Spleen (tissue), 11 donors: ENCODE data around the gene NOTO. TPM values are rescaled to one million over a fixed set of nuclear protein-coding genes. Genes with fewer than 3 reads are reported as not detected.

ENCODE experiments used
- DNase-seq: peaks from one replicate; pipeline ENCODE4 v3.0.0-alpha.2; 2020
- H3K27ac ChIP-seq, 8 donors: fragments of 200-600 bp; sonication (generic) in 7 of 8; 1 replicate in 4 of 8; 2 replicates in 4 of 8; pipeline versions ENCODE4 v1.5.0 to v1.8.0; 2016 to 2021; ENCODE audit warnings: inconsistent platforms in 4 of 8, mild to moderate bottlenecking in 4 of 8, moderate library complexity in 1 of 8
- H3K27me3 ChIP-seq, 7 donors: fragments of 200-600 bp; sonication (generic) in 6 of 7; replicated peaks in 1 of 7; 1 replicate in 4 of 7; 2 replicates in 3 of 7; pipeline versions ENCODE4 v1.5.0 to v1.8.0; 2016 to 2021; ENCODE audit warnings: inconsistent platforms in 3 of 7, mild to moderate bottlenecking in 1 of 7
- H3K36me3 ChIP-seq, 6 donors: fragments of 200-600 bp; sonication (generic) in 5 of 6; 1 replicate in 4 of 6; 2 replicates in 2 of 6; pipeline versions ENCODE4 v1.5.0 to v1.8.0; 2016 to 2021; ENCODE audit warnings: inconsistent platforms in 2 of 6
- H3K4me1 ChIP-seq, 6 donors: fragments of 200-600 bp; sonication (generic) in 5 of 6; 1 replicate in 3 of 6; 2 replicates in 3 of 6; pipeline versions ENCODE4 v1.5.0 to v1.8.0; 2016 to 2021; ENCODE audit warnings: inconsistent platforms in 3 of 6
- H3K4me3 ChIP-seq, 8 donors: fragments of 200-600 bp; sonication (generic) in 7 of 8; 1 replicate in 4 of 8; 2 replicates in 4 of 8; pipeline versions ENCODE4 v1.5.0 to v1.8.0; 2016 to 2021; ENCODE audit warnings: inconsistent platforms in 4 of 8, mild to moderate bottlenecking in 4 of 8, moderate library complexity in 2 of 8
- H3K9me3 ChIP-seq, 8 donors: fragments of 200-600 bp; sonication (generic) in 7 of 8; 1 replicate in 4 of 8; 2 replicates in 4 of 8; pipeline versions ENCODE4 v1.5.0 to v1.8.0; 2016 to 2021; ENCODE audit warnings: inconsistent platforms in 4 of 8
- CTCF ChIP-seq, 11 experiments: fragments of 200-600 bp in 7 of 11; fragments of 450-650 bp in 4 of 11; sonication (generic) in 4 of 11; IDR thresholded peaks in 8 of 11; conservative IDR thresholded peaks in 3 of 11; 1 replicate in 7 of 11; 2 replicates in 4 of 11; pipeline versions ENCODE4 v1.4.0 to v1.8.0; 2016 to 2021; ENCODE audit warnings: antibody characterized with exemption in 11 of 11, inconsistent platforms in 4 of 11, mild to moderate bottlenecking in 1 of 11
- POLR2A ChIP-seq, 3 donors: fragments of 450-650 bp; IDR thresholded peaks; one replicate each; pipeline ENCODE4 v1.5.1; 2017; ENCODE audit warnings: antibody characterized with exemption in 3 of 3, mild to moderate bottlenecking in 1 of 3
- POLR2AphosphoS5 ChIP-seq, 3 donors: sonication (generic); formaldehyde crosslinking; IDR thresholded peaks; one replicate each; pipeline ENCODE4 v1.5.1; 2017; ENCODE audit warnings: antibody characterized with exemption in 3 of 3
- WGBS, 5 donors: extraction: QIAGEN DNeasy Blood & Tissue Kit in 3 of 5; methylation state at CpG; one replicate each; pipeline versions ENCODE4 v1.1.5 to v1.1.7; 2013 to 2018; 5-methylcytosine and 5-hydroxymethylcytosine counted together
- intact Hi-C: fragments of 100-400 bp; cut with DNase I; formaldehyde crosslinking; loops from one replicate; pipeline ENCODE4 v1.15.0; 2023; ENCODE audit warnings: low total_unique reads
- polyA plus RNA-seq, 3 donors: library from polyadenylated mRNA; stranded (reverse); fragments of 200-250 nt; gene quantifications; one replicate each; pipeline ENCODE4 v1.2.1, GENCODE V29; 2013
- total RNA-seq, 7 donors: library from RNA; depleted of rRNA in 3 of 7; stranded (reverse); fragments of >200 nt in 3 of 7; fragmentation: NEBNext Ultra II Directional in 4 of 7; extraction: Animal tissue kit (Norgen Biotek cat#: 25700) in 4 of 7; gene quantifications; one replicate each; pipeline versions ENCODE4 v1.1.0 to v1.2.1, GENCODE V29; 2016 to 2021
- donor health status: healthy with polysubstance abuse.
- donor health status: DM: no; HTN: no; CAD: no; lungs with moderate emphysema.
- donor health status: DM: no; HTN: no; CAD: no.
- donor health status: Bipolar disorder and iron deficiency.
- donor health status: healthy.
- donor health status: DM: no; HTN: no; CAD: no.
- donor health status: DM: yes; HTN: yes; CAD: no.

Gene NOTO
- total and polyA plus RNA-seq, 10 donors = not detected

GRCh38 chr2:73256618-73256922 lies 54.2 kb downstream of the NOTO start:
- Histone ChIP-seq H3K36me3 (peaks cover 0 to 72% (median 37%) of the 10 kb centered on the region in 6 donors), H3K4me1 (peaks cover 0 to 6% (median 0%) of the 10 kb centered on the region in 6 donors), H3K4me3 (no peak overlapping the region), H3K9me3 (no peaks in the 10 kb centered on the region), H3K27me3 (no peaks in the 10 kb centered on the region), H3K27ac (no peak overlapping the region)
- WGBS, 5 donors = 31 to 100% (median 74%) methylated on average over 1 of the region's 1 CpG
- no peak for TF ChIP-seq POLR2AphosphoS5 (IDR thresholded peaks at IDR 0.05)
- no peak for TF ChIP-seq POLR2A (IDR thresholded peaks at IDR 0.05)
- no peak for TF ChIP-seq CTCF (IDR thresholded peaks at IDR 0.05 in 8 of 11, conservative IDR thresholded peaks at IDR 0.05 in 3 of 11)
- DNase-seq = no peak
- intact Hi-C loops = no loop called here

- Histone ChIP-seq H3K9me3 (no peaks in the 10 kb centered on the region), H3K36me3 (peaks cover 0 to 68% (median 33%) of the 10 kb centered on the region in 6 donors), H3K4me1 (peaks cover 0 to 6% (median 0%) of the 10 kb centered on the region in 6 donors), H3K27ac (no peak overlapping the region), H3K27me3 (no peaks in the 10 kb centered on the region), H3K4me3 (no peak overlapping the region)
- intact Hi-C loops = no loop called here
- TF ChIP-seq CTCF (IDR thresholded peaks at IDR 0.05 in 8 of 11, conservative IDR thresholded peaks at IDR 0.05 in 3 of 11) (no peak), POLR2AphosphoS5 (IDR thresholded peaks at IDR 0.05) (no peak), POLR2A (IDR thresholded peaks at IDR 0.05) (no peak)
- DNase-seq = no peak
- 87 to 100% (median 95%) methylated on average over 2 of the region's 2 CpGs for WGBS, 5 donors
Measured at GRCh38 chr2:73257021-73257420, 54.6 kb downstream of the NOTO start.

GRCh38 chr2:73257425-73258125 lies 55.2 kb downstream of the NOTO start:
- peaks cover 0 to 6% (median 0%) of the 10 kb centered on the region in 6 donors for H3K4me1 ChIP-seq
- DNase-seq = no peak
- intact Hi-C loops = no loop called here
- H3K4me3 ChIP-seq = no peak overlapping the region
- no peak overlapping the region for H3K27ac ChIP-seq
- H3K36me3 ChIP-seq = peaks cover 0 to 68% (median 27%) of the 10 kb centered on the region in 6 donors
- no peaks in the 10 kb centered on the region for H3K9me3 ChIP-seq
- H3K27me3 ChIP-seq = no peaks in the 10 kb centered on the region
- 51 to 64% (median 55%) methylated on average over 10 of the region's 10 CpGs for WGBS, 5 donors
- TF ChIP-seq POLR2A (IDR thresholded peaks at IDR 0.05) = no peak
- no peak for TF ChIP-seq CTCF (IDR thresholded peaks at IDR 0.05 in 8 of 11, conservative IDR thresholded peaks at IDR 0.05 in 3 of 11)
- peak in 2 of 3 donors; percentile 12 to 15 for TF ChIP-seq POLR2AphosphoS5 (IDR thresholded peaks at IDR 0.05)

DNA sequence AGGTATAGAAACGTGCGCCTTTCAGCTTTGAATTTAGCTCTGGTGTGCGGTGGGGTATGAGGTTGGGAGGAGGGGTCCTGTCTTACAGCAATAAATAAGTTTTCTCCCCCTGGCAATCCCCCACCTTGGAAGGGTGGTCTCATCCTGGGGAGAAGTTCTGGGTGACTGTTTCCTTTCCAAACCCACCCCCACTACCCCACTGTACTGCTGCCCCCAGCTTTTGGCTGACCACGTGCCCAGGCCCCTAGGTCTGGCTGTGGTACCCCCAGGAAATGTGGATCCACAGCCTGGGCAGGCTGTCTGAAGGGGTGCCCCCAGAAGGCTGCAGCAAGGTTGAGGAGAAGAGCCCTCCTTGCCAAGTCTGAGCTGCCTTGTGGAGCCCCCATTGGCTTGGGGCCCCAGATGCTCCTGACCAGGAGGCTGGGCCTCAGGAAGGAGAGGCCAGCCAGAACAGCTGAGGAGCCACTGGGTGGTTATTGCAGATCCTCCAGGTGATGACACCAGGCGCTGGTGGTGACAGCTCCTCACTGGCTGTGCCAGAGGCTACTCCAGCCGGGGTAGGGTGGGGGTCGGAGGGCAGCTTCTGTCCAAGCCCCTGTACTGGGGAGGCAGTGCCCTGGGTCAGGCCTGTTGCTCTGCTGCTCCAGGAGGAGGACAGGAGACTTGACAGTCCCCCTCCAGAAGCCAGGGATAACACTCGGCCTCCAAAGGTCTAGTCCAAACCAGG lies 56.0 kb downstream of the NOTO start:
- DNase-seq = no peak
- Histone ChIP-seq H3K9me3 (no peaks in the 10 kb centered on the region), H3K36me3 (peaks cover 0 to 67% (median 22%) of the 10 kb centered on the region in 6 donors), H3K4me3 (no peak overlapping the region), H3K4me1 (peaks cover 0 to 6% (median 0%) of the 10 kb centered on the region in 6 donors), H3K27ac (no peak overlapping the region), H3K27me3 (no peaks in the 10 kb centered on the region)
- no peak for TF ChIP-seq POLR2A (IDR thresholded peaks at IDR 0.05)
- no peak for TF ChIP-seq CTCF (IDR thresholded peaks at IDR 0.05 in 8 of 11, conservative IDR thresholded peaks at IDR 0.05 in 3 of 11)
- WGBS, 5 donors = 82 to 92% (median 89%) methylated on average over 5 to 8 of the region's 8 CpGs
- intact Hi-C loops = no loop called here
